HG02938 (cell line): ENCODE results near the gene EPHA5.

Source experiments
- ATAC-seq: cut with Tn5 transposase; IDR thresholded peaks from one replicate; pipeline ENCODE4 v1.9.1; 2021; ENCODE audit warnings: mild to moderate bottlenecking, moderate library complexity; ENCODE audit not compliant: unreplicated experiment

EPHA5 gene

DNA sequence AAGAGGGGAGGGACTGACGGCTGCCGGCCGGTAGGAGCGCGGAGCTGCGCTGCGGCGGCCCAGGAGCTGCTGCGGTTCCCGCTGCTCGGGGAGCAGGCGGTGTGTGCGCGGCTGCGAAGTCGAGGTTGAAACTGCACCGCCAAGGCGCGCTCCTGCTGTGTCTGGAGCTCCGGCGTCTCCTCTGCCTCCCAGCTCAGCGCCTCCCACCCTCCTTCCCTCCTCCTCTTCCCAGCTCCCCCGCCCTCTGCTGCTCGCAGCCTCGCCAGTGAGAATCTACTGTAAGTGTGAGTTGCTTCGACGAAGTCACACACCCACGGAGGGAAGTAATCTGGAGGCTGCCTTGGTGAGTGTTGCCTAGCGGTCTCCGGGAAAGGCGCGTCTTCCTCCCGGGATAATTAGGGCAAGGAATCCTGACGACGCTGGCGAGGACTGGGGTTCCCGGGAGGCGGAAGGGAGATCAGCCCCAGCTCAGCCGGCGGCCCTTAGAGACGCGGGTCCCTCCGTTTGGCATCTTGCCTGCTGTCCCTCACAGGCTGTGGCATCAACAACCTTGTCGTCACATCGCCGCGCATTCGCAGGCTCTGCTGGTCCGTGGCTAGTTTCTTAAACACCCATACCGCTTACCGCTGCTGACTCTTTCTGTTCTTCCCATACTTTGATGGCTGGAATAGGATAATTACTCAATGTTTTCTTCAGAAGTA, at the start of gene EPHA5:
TSS of gene EPHA5 (minus strand) at position 159 of the 701 bp plus-strand sequence. CDS start 747 bp downstream, outside the sequence.
- peak; percentile 44 for ATAC-seq

DNA sequence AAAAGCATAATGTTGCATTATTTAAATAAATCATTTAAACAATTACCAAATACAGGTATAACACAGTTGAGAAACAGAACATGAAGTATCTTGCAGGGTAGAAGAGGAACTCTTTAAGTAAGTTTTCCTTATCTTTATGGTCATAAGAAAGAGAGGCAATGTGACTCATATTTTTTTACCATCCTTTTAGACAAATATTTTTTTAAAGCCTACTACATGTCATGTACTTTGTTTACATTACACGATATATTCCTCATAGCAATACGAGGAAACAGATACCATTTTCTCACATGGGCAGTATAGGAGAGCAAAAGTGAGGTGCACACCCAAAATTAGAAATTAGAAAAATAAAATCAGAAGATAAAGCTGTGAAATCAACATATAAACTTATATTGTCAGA, 49.3 kb upstream of the EPHA5 start:
- no peak for ATAC-seq

DNA sequence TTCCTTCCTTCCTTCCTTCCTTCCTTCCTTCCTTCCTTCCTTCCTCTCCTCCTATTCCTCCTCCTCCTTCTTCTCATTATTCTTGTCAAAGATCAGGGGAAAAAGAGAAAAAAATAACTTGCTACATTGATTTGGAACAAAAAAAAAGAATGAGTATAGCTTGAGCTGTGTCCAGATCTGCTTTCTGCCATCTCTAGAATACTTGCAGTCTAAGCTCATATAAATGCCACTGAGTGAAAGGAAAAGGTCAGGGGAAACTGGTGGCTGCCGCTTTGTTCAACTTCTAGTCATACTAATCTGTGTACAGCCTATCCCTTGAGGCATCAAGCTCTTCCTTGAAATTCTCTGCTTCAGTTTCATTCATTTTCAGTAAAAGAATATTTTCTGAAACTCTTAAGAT, 28.3 kb upstream of the EPHA5 start:
- no peak for ATAC-seq

DNA sequence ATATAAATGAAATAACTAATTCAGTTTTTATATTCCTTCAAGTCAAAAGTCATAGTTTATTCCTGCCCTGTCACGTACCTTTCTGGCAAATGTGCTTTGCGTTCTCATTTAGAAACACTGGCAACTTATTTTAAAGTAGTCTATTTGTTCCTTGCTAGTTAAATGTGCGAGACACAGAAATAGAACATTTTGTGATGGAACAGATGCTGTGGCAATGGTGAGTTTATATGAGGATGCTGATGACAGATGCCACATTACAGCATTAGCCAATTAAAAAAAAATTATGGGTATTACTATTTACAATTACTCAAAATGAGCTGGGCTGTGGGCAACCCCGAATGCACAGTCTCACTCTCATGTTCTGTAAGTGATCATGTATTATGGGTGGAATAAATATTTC, 26.1 kb upstream of the EPHA5 start:
- no peak for ATAC-seq

DNA sequence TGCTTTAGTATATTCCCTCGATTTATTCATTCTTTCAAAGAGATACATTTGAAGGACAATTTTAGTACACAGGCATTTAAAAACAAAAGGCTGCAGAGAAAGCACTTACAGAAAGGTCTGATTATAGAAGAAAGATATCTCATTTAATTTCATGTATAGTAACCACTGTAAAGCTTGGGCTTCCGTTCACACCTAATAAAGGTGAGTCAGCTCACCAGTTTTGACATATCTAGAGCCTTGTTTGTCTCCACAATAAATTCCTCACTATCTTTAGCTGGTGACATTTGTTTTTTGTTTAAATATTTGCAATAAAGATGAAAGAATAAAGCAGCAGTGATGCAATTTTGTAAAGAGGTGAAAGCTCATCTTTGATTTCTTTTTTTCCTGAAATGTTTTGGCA, 1.1 kb upstream of the EPHA5 start:
- no peak for ATAC-seq

DNA sequence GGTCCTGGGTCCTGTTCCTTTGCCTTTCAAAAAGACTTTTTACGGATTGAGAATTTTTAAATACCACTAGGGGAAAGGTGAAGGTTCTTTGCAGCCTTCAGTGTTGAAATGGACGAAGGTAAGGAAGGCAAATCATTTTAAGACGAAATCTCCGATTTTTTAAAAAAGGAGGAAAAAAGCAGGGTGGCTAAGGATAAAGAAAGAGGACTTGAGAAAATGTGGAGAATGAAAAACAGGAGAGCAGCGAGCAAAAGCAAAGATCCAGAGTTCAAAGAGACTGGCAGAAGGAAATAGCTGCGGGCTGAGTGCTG, 314 bp downstream of the EPHA5 start:
- no peak for ATAC-seq

DNA sequence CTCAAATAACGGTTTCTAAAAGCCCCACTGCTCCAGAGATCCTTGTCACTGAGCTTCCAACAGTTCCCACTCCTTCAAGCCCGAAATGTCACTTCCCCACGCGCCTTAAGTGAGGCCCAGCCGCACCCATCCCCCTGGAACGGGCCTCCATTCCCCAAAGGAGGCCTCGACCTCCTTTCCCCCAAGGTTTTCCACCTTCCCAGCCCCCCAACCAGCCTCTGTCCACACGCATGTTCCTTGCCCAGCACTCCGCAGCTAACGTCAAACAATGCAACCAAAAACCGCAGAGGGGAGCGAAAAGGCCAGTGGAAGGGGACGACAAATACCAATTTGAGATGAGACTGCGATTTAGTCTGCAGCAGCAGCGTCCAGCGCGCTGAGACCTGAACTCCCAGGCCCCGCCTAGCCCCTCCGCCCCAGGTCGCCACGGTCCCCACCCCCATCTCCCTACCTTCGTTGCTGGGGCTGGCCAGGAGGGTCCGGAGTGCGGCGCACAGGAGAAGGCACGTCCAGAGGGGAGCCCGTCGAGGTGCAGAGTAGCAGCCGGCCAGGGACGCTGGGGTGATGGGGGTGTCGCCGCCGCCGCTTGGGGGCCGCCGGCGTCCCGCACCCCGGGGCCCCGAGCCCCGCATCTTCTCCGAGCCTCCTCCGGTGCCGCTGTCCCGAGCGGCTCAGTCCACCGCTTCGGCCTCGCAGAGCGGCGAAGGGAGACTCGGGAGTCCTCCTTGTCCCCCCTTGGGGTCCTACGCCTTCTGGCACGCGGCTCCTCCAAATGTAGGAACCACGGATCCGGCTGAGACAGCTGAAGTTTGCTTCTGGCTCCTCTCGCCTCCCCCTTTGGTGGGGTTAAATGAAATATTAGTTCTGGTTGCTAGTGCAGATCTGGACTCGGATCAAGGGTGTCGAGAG, 924 bp downstream of the EPHA5 start:
- no peak for ATAC-seq

DNA sequence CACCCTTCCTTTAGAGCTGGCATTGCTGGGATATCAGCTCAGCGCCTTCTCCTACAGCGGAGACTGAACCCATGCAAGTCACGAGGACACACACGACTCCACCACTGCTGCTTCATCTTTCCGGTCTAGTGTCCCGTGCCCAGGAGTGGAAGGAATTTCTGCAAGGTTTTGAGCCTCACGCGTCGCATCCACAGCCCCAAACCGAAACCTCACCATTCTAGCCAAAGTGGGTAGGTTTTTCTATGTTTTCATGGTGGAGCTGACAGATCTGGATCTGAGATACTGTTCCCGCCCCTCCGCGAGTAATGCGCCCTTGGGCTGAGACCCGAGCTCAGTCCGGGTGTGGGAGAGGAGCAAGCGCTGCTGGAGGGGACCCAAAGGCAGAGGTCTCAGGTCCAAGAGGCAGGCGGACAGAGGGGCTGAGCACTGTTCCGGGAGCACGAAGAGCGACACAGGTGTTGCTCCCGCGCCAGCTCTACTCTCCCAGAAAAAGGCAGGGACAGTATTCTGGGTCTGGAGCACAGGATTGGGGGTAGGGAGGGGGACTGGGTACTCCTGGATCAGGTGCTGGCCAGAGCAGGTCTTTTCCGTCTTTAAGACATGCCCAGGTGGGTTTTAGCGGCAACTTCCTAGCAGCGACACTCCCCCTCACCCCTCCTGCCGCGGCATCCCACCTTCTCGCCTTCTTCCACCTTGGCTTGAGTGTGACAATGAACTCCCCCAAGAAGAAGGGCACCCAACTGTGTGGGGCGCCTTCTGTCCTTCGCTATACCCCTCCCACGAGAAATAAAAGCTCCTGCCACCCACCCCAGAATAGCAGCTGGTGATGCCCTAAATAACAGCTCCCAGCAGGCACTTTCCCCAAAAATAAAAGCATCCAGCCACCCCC, 1.8 kb downstream of the EPHA5 start:
- ATAC-seq: no peak

DNA sequence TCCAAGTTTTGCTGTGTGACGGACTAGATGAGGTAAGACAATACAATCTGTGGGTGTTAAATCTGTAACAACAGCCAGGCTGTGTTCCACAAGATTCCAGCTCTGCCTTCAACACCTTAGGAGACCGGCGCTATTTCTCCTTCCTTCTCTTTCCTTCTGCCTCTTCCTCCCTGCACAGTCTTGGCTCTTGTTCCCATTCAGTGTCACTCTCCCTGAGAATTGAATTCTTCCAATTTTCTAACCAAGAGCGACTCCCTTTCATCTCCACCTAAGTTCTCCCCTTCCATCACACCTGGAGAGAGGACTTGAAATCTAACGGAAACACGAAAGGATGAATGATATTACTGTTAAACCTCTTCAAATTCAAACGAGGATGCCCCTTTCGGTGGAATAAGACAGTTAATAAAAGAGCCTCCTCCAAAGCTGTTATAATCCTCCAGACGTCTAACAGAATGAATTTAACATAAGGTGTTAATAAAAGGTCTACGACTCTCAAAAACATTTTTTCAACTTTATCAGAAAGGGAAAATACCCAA, 2.7 kb downstream of the EPHA5 start:
- ATAC-seq: no peak

DNA sequence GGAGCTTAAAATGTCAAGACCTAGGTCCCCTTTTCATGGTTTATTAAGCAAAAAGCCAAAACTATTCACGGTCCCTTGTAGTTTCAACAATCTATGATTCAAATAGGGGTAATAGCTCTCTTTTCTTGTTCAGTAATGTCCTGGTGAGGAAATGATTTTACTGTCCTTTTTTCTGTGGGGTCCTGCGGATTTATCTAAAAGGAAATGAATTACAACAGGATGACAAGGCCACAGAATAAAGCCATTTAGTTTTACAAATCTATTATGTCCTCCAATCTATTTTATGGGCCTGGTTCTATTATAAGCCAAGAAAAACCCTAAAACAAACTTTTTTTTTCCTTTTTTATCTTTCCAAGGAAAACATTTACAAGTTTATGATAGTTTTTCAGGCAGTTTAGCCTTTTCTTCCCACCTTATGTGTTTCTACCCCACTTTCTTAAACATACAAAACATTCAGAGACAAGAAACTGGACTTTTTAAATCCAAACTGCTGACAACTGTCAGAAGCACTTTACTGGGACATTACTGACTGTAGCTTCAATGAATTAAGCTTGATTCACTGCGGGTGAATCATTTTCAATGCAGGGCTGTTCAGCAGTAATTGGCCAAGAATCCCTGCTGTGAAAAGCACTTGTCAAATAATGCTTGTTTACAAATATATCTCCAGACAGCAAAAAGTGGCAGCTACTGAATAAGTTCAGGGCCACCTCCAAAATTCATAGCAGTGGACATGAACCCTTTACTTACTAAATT, 4.3 kb downstream of the EPHA5 start:
- no peak for ATAC-seq

DNA sequence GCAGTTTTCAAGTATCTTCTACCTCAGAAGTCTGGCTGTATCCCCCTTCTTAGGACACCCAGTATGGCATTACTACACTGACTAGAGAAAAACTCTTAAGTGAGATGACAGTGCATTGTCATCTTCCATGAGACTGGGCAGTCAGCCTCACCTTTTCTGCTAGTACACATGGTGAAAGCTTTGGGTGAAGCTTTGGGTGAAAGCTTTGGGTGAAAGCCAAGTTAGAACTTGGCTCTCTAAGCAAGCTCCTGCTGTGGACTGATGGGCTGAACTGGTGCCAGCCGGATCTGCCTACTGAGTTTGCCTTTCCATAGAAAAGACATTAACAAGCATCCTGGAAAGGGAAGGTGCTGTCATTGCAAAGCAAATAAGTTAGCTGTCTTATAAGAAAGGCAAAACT, 8.8 kb downstream of the EPHA5 start:
- ATAC-seq: no peak

DNA sequence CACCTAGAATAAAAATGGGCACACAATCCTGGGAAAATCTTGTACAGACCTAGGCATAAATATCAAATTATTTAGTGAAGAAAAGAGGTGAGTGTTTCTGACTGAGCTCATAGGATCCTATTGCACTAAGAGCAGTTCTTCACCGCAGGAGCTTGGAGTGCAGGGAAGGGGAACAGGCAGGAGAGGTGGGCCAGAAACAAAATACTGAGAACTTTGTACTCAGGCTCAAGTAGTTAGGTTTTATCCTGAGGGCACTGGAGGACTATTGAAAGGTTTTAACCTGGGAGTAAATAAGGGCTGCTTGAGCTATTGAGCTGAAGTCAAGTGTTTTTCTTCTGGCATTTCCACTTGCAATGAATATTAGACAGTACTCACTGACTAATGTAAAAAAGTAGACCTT, 12.2 kb downstream of the EPHA5 start:
- ATAC-seq: no peak

DNA sequence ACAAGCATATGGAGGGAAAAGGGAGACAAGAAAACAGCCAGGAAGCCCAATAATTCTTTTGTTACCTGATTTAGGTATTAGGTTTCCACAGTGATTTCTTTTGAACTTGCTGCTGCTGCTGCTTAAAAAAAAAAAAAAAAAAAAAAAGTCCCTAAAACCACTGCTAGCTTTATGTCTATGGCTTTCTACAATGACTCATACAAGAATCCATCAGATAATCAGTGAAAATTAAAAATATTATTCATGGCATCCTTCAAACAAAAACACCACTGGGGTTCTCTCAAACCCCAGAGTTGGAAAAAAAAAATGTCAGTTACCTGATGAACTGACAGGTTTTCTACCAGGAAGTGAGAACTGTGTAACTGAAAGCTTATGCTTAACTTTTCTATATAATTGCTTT, 14.3 kb downstream of the EPHA5 start:
- no peak for ATAC-seq

DNA sequence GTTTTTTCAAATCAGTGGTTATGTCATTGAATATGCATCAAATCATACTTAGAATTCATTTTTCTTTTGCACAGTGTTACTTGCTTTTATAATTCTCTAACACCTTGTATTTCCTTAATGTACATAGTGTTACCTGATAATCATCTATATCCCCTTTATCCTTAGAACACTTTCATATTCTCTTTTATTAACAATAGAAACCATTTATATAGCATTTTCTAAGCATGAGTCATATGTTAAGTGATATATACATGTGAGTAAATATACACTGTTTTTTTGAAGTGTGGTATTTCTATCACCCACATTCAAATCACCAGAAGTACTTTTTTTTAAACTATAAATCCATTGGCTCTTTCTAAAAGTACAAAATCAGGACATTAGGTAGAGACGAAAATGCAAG, 15.3 kb downstream of the EPHA5 start:
- no peak for ATAC-seq

DNA sequence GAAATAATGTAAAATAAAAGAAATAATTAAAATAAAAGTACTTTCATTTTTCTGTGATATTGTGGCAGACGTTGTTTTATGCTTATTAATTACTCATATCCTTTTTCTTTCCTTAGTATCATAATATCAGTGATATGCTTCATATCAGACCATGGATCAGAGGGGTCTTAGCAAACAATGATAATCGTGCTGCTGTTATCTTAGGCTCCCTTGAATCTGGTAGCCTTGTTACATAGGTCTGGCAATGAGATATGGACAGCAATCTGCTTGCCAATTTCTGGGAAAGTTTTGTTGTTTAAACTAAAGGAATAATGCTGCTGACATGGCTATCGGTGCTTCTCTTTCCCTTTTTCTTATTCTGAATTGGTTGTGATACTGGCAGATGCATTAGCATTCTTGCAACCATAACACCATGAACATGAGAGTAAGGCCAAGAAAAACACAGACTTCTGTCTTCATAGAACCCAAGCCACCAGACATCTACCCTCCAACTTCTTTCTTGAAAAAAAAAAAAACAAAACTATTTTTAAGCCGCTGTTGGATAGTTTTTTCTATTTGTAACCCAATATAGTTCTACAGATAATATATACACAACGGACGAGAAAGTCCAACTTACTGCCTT, 16.4 kb downstream of the EPHA5 start:
- ATAC-seq: no peak

DNA sequence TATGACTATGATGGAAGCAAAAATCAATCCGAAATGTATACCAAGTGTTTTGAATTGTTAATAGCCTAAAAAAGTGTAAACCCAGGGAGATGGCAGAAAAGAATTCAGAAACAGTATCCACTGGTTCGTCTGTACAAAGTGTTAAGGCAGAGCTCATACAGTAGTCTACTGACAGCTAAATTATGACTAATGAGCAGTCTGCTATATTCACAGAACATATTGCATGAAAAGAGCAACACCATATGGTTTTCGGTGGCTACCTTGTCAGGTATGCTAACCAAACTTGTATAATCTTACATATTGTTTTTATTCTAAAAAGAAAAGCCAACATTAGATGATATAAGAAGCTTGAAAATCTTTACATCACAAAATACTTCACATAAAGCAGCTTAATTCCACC, 18.5 kb downstream of the EPHA5 start:
- ATAC-seq: no peak

DNA sequence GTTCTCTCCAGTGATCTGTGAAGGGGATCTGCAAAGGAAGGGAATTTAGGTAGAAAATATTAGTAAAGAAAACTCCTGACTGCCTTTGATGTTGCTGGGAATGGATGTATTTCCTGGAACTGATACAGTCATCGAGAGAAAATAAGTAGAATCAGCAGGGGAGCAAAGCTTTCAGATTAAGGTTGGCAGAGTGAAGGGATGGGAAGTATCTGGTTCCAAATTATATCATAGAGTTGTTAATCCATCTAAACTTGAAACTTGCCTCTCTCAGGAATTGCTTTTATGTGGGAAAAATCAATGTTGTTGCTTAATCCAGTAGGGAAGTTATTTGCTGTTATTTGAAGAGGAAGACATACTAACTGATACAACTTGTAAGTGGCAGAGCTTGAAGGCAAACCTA, 19.3 kb downstream of the EPHA5 start:
- ATAC-seq: no peak

DNA sequence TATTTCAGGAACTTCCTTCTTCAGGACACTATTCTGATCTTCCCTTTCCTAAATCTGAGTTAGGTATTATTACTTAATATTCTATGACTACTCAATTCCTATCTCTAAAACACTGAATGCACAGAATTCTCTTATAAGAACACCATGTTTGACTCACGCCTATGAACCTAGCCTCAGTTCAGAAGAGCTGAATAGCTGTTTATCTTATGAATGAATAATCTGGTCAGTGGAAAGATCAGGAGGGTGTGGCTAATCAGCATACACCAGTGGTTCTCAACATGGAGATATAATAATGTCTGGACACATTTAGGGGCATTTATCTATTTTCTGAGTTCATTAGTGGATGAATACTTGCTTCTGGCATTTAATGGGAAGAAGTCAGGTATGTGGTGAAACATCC, 24.2 kb downstream of the EPHA5 start:
- ATAC-seq: no peak

DNA sequence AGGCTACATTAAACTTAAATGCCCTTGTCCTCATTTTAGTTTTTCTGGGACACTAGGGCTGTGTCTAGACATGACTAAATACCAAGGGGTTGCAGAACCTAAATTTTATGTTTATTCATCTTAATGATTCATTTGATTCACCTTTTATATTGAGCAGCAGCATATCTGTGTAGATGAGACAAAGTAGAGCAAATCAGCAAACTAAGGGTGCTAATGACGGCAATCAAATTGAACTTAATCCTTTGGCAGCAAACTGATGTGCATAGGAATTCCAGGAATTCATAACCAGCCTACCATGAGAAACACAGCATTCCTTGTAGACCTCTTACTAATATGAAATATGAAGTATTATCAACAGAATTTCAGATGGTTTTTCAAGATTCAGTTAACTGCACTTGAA, 25.1 kb downstream of the EPHA5 start:
- ATAC-seq: no peak
